Renal cortical epithelial cell (primary cell): ENCODE measurements around the gene STEEP1. TPM values are rescaled to one million over a fixed set of nuclear protein-coding genes. Genes with fewer than 3 reads are reported as not detected.
"Not testable (repeated sequence)": the region's sequence is repeated elsewhere in the genome, so short reads cannot be mapped to it uniquely, and the experiment has no call there.

Experiments used
- DNase-seq: peaks from one replicate; pipeline ENCODE4 v3.0.0-alpha.2; 2011; ENCODE audit warnings: low read depth
- total RNA-seq: library from RNA; depleted of rRNA; stranded (reverse); fragments of >200 nt; gene quantifications from 2 replicates; pipeline ENCODE4 v1.2.3, GENCODE V29; 2014

Gene STEEP1
- total RNA-seq, 1 donor from 2014 or later: 52.9 TPM

- DNase-seq: no peak
Observed at GRCh38 chrX:119529345-119530276, 35.6 kb downstream of the STEEP1 start.

GRCh38 chrX:119523664-119524184 is 41.5 kb downstream of the STEEP1 start:
- no peak for DNase-seq

GRCh38 chrX:119521246-119521645 is 44.0 kb downstream of the STEEP1 start:
- no peak for DNase-seq

- DNase-seq: no peak
Observed at GRCh38 chrX:119518371-119518770, 46.8 kb downstream of the STEEP1 start.

- DNase-seq: peak; percentile 49
Observed at GRCh38 chrX:119516157-119516702, 49.0 kb downstream of the STEEP1 start.

GRCh38 chrX:119512146-119512800 is 52.9 kb downstream of the STEEP1 start:
- peak; percentile 56 for DNase-seq

- DNase-seq: no peak
Observed at GRCh38 chrX:119507206-119507605, 58.0 kb downstream of the STEEP1 start.

GRCh38 chrX:119505945-119506344 is 59.3 kb downstream of the STEEP1 start:
- DNase-seq: peak; percentile 51

GRCh38 chrX:119505145-119505544 is 60.1 kb downstream of the STEEP1 start:
- not testable (repeated sequence) for DNase-seq

GRCh38 chrX:119503484-119503861 is 61.7 kb downstream of the STEEP1 start:
- DNase-seq: peak; percentile 74

- DNase-seq: peak; percentile 28
Observed at GRCh38 chrX:119502727-119503483, 62.3 kb downstream of the STEEP1 start.

GRCh38 chrX:119501511-119502148 is 63.6 kb downstream of the STEEP1 start:
- DNase-seq: no peak

GRCh38 chrX:119500061-119500800 is 65.0 kb downstream of the STEEP1 start:
- no peak for DNase-seq

GRCh38 chrX:119497185-119497584 is 68.0 kb downstream of the STEEP1 start:
- DNase-seq: no peak

- DNase-seq: no peak
Observed at GRCh38 chrX:119495734-119496726, 69.2 kb downstream of the STEEP1 start.

GRCh38 chrX:119493851-119494495 is 71.2 kb downstream of the STEEP1 start:
- not testable (repeated sequence) for DNase-seq

- DNase-seq: no peak
Observed at GRCh38 chrX:119492463-119492862, 72.7 kb downstream of the STEEP1 start.

GRCh38 chrX:119489212-119490074 is 75.8 kb downstream of the STEEP1 start:
- no peak for DNase-seq
